HG02981 (cell line): ENCODE data around the gene SMG6.

Experiments used
- ATAC-seq: cut with Tn5 transposase; IDR thresholded peaks from one replicate; pipeline ENCODE4 v1.9.1; 2021; ENCODE audit warnings: mild to moderate bottlenecking, moderate library complexity; ENCODE audit not compliant: unreplicated experiment

Gene SMG6

DNA sequence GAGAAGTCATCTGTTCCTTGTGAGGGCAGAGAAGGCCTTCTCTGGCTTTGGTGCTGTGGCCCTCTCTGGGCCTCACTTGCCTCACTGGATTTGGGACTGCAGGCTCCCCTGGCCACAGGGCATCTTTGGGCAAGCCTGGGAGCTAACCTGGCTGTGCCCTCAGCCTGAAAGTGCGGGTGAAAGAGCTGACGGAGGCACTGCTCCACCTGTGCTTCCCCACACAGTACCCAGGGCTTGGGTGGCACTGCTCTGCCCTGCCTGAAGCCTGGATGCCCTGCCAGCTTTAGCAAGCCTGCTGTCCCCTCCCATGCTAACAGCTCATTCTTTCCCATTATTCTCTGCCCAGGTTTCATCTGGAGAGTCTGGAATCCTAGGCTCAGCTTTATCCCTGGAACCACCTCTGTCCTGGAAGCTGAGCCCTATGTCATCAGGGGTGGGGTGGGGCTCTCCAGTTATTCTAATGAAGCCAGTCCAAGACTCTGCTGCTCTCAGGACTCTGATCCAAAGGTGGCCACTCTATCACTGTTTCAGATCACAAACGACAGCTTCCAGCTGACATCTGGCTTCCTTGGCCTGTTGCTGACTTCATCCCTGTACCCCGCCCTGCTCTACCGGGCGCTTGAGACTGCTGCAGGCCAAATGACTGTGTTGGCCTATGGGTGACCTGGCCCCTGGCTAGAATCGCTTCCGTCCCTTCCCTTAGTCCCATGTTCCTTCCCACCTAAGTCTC is 219.4 kb downstream of the SMG6 start:
- no peak for ATAC-seq

DNA sequence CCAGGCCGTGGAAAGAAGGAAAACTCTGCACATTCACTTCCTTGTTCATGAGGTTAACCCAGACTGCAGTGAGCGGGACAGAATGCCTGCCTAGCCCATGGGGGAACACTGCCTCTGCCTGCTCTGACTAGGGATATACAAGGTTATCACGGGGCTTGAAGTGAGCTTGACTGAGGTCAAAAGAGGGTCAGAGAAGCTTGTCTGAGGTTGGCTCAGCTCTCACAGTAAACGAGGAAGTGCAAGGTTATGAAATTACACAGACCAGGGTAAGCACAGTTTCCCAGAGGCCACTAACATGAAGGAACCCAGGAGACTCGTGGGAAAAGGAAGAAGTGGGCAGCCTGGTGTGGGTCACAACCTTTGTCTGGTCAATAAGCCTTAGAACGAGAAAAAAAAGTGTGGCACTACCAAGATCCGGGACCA is 220.0 kb downstream of the SMG6 start:
- no peak for ATAC-seq

DNA sequence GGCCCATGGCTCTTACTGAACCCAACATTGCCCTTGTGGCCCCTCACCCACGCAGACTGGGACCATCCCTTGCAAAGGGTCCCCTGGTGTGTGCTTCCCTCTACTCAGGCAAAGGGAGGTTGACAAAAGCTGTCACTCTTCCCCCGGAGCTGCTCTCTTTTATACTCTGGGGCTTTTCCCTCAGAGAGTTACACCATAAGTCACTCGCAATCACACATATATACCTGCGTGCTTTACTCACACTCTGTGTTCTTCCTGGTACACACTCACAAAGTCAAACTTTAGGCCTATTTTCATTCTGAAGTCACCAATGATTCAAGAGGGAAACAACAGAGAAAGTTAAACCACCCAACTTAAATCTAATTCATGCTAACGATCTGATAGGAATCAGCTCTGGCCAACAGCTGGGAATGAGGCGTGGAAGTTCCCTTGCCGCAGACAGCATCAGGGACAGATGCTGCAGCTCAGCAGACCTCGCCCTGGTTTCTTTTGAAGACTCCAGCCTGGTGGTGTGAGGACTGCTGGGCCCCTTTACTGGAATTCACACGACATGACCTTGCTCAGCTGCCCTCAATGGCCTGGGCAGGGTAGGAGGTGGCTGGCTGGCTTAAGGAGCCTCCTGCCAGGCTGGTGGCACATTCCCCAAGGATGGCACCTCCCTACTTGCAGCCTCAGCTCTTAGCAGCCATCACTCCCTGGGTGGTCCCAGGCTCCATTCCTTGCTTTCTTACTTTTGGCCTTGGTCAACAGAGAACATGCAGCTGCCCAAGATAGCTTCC is 221.4 kb downstream of the SMG6 start:
- no peak for ATAC-seq

DNA sequence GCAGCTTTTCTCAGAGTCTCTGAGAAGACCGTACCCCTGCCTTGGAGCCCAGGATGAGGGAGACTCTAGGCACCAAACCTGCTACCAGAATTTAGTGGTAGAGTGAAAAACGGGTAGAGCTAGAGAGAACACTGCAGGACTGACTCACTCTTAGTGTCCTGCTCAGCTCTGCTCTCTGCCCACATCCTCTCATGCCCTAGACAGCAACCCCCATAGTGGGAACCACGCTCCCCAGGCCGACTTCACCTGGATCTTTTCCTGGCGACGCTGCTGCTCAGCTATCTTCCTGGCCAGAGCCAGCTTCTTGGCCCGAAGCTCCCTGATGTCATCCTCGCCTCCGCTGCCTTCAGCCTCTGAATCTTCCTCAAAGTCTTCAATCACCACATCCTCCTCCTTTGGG is 222.0 kb downstream of the SMG6 start:
- no peak for ATAC-seq

DNA sequence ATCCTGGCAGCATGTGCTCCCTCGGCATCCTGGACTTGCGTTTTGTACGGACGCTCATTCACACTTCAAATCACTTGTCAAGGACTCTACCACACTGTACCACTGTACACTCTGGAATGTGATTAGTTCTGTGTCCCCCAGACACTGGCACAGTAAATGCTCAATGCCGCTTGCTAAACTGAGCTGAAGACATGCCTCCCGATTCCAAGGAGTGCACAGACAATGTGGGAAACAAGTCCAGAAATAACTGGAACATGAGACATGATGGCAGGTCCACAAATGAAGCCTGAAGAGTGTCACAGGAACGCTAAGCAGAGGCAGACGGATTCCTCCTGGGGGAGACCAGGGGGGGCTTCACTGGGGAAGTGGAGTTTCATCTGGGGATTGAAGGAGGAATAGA is 226.5 kb downstream of the SMG6 start:
- ATAC-seq, result no peak

DNA sequence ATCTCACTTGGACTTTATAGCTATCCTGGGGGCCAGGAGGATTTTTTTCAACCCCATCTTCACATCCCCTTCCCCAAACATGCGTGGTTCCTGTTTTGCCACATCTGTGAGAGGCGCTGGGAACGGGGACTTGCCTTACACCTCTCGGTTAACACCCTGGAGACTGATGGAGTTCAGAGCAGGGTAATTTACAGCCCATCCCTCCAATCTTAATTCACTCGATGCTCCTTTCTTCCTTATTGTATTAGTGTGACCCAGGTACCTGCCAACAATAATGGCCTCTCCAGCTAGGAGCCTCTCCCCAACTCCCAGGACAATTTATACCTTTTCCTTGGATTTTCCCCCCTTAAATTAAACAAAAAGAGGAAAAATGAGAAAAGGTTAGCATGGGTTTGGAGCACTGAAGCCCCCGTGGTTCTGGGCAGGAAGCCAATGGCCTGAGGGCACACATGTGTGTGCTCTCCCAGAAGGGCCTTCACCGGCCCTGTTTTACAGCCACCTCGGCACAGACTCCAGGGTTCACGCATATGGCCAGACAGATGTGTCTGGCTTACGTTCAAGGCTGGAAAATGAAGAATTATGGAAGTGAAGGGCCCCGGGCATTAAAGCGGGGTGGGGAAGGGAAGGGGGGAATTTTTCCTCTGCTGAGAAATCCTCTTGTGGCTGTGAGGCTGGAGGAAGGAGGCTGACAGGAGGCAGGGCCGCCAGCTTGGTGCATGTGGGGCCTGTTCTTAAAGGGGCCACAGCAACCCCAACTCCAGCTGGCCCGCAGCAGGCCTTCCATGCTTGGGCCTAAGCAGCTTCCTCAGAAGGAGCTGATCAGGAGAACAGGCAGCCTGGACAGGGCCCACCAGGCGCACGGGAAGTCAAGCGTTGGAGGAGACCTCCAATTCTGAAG is 227.2 kb downstream of the SMG6 start:
- ATAC-seq, result no peak

DNA sequence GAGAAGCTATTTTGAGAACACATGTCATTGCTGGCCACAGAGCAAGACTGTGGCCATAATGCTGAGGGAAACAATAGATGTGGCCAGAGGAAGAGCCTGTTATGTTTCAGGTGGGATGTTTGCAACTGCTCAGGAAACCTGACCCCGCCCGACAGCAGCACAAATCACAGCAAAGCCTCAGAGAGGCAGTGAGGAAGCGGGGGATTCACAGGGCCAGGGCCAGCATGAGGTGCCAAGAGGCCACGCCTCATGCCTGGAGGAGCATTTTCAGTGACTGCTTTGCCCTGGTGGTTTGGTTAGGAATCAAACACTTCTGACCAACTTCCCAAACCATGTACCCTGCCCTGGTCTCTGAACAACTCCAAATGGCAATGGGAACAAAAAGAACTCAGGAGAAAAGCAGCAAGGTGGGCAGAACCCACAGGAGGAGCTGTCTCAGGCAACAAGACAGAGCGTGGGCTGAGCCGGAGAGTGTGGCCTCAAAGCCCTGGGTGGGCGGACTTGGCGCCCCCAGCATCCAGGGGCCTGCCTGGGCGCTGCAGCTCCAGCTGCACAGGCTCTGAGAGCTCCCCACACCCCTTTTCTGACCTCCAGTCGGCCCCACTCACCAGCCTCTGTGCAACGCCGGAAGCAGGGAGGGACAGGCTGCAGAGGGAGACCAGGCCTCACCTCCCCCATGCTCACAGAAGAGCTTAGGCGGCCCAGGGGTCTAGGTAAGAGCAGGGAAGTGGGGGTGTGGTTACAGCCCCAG is 228.1 kb downstream of the SMG6 start:
- no peak for ATAC-seq

DNA sequence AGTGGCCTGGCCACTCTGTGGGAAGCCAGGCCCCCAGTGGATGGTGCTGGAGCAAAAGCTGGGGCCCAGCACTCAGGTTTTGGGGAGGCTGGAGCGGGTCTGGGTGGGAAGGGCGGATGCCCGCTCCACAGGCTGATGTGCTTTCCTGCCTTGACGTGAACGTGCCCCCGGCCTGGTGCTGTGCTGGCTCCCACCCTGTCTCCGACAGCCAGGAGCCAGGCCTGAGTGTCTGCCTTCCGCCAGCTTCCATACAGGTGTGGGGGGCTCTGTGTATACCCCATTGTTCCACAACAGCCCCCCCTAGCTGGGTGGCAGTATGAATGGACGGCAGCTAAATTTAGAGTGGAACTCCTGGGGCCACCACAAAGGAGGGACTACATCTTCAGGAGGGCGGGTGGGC is 228.7 kb downstream of the SMG6 start:
- no peak for ATAC-seq

DNA sequence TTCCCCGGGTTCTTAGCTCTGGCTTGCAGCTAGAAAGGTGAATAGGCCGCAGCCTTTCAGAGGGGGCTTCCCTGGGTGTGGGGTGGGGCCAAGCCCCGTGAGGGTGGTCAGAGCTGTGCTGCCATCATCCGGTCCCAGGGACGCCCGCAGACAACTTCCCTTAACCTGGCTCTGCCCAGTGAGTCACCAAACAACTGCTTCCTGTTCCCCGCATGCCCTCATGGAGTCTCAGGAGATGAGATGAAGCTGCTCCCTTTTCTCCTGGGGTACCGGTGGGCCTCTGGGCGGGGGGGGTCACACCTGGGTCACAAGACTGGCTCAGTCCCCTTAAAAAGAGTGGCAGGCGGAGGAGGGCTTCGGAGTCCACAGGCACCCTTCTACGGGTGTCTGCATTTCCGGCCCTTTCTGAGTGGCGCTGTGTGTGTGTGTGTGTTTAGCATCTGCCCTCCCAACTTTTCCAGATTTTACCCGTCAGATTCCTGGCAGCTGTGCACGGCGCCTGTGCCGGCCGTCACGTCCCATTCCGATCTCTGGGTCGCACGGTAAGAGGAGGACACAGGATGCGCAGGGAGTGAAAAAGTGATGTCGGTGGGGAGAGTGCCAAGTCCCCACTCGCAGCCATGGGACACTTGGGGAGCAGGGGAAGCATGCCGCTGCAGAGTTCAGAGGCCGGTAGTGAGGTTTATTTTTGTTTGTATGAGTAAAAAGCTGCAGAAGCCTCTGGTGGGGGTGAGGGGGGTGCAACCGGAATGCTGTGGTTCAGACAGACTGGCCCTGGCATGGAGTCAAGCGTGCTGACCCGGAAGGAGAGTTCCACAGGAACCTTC is 231.9 kb downstream of the SMG6 start:
- no peak for ATAC-seq

DNA sequence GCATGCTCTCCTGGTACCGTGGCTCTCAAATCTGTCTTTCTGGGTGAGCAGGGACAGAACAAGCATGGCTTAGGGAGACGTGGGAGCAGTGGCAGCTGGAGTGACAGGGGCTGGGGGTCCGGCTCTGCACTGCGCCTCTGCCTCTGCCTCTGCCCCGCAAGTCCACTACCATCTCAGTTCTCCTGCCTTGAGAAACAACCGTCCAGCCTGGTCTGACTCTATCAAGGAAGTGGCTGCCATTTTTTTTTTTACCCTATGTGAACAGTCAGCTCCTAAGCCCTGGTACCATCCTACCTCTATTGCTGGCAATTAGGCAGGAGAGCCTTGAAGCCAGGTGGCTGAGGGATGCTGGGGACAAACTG is 232.6 kb downstream of the SMG6 start:
- no peak for ATAC-seq

DNA sequence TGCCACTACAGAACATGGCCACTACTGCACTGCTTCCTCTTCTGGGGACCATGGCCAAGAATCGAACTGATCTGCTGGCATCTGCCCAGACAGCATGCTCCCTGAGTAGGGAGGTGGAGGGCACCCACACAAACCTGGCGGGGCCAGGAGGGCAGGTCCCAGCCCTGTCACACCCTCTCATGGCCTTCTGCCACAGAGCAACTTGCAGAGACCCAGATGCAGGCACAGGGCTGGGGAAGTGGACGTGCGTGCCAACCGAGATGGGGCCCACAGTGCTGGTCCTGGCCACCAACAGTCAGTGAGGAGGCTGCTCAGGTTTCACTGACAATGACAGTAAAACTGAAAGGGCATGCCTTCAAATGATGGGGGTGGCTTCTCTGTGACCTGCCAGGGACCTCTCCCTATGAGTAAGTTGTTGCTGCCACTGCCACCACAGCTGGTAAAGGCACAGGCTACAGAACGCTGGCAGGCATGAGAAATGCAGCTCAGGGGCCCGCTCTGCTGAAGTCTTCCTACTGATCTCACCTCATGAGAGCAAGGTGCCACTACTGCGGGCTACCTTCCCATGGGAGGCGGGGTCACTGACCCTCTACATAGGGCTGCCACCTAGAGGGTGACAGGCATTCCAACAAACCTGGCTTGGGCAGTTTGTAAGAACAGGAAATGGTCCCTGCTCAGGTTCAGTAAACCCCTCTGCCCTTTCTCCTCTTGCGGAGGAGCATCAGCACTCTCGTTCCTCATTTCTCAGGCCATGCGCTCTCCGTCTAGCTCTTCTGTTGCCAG is 233.2 kb downstream of the SMG6 start:
- peak; percentile 77 for ATAC-seq

DNA sequence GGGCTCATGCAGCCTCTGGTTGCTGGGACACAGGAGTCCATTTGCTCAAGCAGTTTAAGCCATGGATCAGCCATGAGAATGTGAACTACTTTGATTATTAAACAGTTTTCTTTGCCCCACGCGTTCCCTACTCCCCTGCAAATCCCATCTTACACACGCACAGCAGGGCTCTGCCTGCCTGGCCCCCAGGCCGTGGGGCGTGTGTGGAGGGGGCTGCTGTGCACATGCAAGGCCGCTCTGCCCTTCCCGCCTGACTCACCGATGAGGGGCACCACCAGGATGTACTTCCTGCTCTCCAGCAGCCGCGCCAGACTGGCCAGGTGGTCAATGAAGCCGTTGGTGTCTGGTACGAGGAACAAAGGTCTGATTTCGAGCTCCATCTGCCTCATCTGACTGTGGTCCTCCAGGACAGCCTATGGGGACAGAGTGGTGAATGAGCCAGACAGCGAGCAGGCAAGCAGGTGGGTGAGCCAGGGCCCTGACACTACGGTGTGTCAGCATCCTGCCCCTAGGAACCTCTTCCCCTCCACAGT is 235.0 kb downstream of the SMG6 start:
- ATAC-seq, result no peak

DNA sequence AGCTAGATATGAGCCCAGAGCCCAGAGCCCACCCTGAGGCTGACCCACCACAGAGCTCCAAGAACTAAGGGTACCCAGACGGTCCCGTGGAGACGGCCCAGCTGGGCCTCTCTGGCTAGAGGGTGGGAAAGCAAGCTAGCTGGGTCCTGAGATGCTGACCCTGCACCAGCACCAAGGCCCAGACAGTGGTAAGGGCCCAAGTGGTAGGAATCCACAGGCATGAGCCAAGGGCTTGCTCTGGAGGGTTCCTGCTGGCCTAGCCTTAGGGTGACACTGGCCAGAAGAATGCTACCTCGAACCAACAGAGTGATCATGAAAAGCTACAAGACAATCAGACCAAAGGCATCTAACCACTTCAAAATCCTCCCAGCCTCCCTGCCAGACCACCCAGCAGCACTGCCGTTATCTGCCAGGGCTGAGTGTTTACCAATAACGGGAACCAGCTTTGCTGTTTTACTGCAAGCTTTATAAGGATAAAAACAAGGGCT is 235.5 kb downstream of the SMG6 start:
- ATAC-seq, result no peak

DNA sequence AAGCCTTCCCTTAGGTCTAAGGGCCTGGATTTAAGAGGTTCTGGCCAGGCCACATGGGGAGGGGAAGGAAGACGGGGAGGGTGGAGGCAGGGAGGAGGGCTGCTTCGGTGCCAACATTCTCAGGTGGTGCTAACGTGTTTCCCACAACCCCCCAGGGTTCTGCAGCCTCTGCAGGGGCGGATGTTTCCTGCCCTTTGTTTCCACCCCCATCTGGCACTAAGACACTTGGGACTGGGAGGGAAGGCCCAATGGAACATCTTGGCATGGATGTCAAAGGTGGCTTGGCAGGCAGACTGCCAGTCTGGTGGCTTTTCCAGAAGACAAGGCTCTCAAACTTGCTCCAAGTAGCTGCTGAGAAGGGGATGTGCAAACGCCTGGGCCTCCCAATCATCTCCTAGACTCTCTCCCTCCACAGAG is 236.0 kb downstream of the SMG6 start:
- ATAC-seq, result no peak

DNA sequence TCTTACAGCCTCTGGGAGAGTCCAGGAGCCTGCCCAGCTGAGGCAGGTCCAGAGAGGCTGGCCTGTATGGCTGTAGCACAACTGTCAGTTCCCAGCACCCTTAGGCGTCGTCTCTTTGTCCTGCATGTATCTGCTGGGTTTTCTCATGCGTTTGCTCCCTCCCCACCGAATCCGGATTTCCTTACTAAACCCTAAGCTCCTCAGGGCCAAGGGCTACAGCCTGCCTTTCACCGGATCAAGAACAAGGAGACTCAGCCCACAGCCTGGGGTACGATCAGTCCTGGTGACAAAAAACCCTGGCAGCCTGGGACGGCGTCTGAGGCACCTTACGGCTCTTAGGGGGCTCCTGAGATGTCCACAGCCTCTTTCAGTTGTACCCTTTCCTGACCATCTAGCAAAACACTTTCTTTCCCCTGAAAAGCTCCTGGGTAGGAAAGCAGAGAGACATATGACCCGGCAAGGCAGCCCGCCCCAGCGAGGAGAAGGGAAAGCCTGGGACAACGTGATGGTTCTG is 236.5 kb downstream of the SMG6 start:
- no peak for ATAC-seq

DNA sequence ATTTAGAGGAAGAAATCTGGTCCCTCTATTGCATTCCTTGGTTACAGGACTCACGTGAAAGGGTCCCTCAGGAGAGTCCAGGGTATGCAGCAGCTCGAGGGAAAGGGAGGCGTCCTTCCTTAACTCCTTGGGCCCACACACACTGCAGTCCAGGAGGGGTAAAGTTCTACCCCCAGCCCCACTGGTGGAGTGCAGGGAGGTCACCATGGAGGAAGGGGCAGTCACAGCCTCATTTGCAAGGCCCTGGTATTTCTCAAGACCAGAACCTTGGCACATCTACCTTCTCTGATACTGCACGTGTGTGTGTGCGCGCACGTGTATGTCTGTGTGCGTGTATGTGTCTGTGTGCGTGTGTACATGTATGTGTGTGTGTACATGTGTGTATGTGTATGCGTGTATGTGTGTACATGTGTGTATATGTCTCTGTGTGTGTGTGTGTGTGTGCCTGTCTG is 237.6 kb downstream of the SMG6 start:
- no peak for ATAC-seq

DNA sequence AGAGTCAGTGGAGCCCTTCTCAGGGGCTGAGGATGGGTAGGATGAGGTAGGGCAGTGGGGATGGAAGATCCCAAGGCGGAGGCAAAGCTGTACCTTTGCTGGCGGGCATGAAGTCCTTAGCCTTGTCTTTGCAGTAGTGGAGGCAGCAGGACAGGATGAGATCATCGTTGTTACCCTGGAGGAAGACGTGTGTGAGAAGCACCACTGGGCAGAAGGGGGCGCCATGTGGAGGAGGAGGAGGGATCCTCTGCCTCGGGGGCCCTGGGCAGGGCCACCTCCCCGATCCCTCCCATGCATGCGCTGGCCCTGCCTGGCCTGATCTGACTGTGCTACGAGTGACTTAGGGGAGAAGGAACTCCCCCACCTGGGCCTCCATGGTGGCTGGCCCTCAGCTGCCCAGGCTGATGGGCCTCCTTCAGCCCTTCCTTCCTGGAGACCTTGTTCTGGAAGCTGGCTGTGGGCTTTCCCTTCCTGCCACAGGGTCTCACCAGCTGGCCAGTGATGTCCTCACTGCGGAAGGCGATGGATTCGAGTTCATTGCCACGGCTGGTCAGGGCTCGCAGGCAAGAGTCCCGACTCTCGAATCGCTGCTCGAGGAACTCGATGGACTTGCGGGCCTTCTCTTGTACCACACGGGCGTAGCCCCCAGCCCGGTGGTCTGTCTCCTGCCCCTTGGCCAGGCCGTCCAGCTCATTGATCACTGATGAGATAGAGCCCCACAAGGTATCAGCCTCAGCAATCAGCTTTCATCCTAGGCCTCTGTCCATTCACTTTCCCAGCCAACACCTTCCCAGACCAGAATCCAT is 238.4 kb downstream of the SMG6 start:
- no peak for ATAC-seq

DNA sequence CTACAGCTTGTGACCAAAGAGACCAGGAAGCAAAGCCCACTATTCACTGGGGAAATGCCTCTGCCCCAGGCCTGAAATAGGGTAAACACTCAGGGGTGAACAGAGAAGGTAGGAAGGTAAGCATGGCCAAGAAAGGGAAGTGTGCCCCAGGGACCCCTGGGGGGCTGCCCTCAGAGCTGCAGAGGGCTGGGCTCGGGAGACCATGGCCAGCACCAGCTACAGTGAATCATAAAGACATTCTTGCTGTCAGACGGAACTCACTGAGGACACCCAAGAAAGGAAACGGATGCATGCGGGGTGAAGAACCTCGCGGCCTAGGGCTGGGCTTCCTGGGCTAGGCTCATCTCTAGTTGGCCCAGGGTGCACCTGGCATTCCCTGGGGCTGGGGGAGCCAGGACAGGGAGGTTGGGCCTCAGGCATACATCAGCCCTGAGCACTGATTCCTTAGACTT is 239.0 kb downstream of the SMG6 start:
- ATAC-seq, result no peak
